ENCODE measurements around the gene SYNPO2.
"Not testable (repeated sequence)": the region's sequence is repeated elsewhere in the genome, so short reads cannot be mapped to it uniquely, and the experiment has no call there.

Gene SYNPO2

GRCh38 chr4:119030536-119030890 lies 141.9 kb downstream of the SYNPO2 start:
- DNase-seq (ENCODE audit: low read depth in 1 of 2, low spot score in 1 of 2), result no peak

DNA sequence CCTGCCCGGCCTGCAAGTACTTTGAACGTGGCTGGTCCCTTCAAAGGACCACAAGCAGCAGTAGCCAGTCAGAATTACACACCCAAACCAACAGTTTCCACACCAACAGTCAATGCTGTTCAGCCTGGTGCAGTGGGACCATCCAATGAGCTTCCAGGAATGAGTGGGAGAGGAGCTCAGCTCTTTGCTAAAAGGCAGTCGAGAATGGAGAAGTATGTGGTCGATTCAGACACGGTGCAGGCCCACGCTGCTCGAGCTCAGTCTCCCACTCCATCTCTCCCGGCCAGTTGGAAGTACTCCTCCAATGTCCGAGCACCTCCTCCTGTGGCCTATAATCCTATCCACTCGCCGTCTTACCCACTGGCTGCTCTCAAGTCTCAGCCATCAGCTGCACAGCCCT lies 142.6 kb downstream of the SYNPO2 start:
- no peak for DNase-seq (ENCODE audit: low read depth in 1 of 2, low spot score in 1 of 2)

DNA sequence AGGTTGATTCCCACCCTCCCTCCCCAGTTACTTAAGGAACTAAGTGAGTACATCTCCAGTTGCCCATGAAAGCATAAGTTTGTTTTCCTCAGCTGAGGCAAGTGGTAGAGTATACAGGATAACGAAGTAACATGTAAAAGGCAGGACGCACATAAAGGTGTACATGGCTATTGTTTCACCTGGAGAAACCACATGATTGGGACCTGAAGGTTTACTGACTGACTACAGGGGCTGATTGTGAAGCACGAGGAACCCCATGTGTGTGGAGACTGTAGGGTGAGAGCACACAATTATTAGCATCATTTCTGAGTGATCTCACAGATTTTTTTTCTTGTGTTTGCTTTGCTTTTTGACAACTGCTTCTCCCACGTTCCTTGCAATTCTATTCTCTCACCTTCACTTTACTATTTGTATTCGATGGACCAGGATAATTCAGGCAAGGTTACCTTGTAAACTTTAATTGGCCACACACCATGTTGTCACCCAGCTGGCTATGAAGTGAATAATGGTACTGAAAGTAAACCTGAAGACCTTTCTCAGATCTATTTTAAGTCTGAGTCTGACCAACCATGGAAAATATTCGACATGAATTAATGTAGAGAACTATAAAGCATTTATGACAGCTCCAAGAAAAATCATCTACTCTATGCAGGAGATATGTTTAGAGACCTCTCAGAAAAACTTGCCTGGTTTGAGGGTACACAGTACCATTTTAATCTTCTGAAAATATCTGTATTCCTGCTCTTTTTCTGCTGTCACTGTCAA lies 144.4 kb downstream of the SYNPO2 start:
- no peak for DNase-seq (ENCODE audit: low read depth in 1 of 2, low spot score in 1 of 2)

DNA sequence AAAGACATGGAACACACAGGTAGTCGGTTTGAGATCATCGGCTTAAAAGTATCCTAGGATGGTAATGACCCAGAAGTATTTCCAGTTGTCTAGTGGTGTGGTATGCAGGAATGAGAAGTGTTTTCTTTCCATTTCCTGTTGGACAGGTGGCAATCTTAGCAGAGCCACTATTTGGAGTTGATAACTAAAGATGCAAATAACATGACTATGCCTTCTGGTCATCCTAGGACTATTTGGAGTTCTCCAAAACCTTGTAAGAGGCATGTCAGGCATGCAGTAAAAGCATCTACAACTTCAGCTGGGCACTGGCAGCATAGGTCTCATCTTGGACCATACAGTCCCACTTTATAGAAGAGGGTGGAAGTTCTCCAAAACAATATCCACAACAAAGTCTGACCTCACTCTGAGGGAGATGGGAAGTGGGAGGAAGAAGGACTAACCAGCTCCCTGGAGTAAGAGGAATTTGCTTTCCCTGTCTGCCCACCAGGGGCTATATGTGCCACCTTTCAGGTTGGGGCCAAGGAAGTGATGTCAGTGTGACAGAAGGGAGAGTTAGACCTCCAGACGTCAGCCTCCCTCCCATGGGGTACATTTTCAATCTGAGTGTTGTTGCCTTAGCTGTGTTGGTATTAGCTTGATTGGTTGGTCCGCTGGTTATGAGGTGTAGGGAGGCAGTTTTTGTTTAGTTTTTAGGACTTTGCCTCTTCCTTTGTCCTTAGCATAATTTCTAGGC lies 145.8 kb downstream of the SYNPO2 start:
- DNase-seq (ENCODE audit: low read depth in 1 of 2, low spot score in 1 of 2), result no peak

DNA sequence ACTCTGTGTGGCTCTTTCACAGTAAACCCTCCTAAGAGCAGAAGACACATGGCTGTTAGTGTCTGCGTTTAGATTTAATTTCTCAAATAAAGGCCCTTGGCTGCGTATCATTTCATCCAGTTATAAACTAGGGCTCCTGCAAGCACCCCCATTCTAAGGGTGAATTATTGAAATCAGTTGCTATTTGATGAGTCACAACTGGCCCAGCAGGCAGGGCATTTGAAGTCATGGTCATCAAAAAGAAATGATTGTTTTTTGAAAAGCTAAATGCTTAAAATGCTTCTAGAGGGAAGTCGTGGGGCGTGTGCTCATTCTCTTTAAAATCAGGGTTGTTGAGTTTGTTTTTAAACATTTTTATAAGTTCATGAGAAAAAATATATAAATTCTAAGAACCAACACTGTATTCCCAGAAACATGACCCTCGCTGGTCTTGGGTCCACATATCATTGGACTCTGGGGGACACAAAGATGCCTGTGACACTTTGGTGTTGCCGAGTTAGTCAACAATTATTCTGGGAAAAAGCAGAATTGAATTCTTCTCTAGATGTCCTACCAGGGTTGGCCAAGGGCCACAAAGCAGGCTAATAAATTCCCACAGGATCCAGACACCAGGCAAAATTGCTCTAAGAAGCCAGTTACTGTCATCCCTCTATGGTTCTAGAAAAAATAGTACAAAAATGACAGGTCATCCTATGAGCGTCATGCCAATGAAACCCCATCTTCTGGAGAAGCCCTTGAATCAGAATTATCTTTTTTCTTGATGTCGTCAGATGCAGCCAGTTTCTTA lies 147.5 kb downstream of the SYNPO2 start:
- DNase-seq (ENCODE audit: low read depth in 1 of 2, low spot score in 1 of 2), result no peak

- DNase-seq (ENCODE audit: low read depth in 1 of 2, low spot score in 1 of 2), result no peak
These were observed 149.1 kb downstream of the SYNPO2 start for GRCh38 chr4:119037709-119038108.

DNA sequence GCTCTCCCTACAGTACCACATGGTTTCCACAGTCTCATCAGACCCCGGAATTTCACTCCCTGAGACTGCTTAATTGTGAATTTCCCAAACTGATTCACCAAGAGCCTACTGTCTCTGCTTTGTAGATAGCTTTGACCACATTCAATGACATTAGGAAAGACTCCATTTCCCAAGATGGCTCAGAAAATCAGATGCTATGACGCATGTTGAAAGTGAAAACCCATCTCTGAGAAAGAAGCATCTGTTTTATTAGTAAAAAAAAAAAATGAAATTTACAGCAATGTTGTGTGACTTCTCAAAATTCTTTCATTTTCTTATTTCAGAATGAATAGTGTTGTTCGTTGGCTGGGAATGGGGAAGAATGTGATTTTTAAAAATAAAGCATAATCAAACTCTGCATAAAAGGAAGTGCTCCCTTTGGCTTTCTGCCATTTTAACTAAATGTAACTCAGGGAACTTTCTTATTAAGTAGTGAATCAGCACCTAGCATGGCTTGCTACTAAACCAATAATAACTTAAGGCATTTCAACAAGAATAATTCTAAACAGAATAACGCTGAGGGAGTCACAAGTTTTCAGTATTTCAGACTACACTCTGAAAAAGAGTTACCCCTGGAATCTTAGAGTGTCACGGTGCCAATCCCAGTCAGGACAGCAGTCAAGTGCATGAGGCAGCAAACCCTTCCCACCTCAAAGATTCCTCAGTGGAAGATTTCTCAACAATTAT lies 149.6 kb downstream of the SYNPO2 start:
- no peak for DNase-seq (ENCODE audit: low read depth in 1 of 2, low spot score in 1 of 2)

DNA sequence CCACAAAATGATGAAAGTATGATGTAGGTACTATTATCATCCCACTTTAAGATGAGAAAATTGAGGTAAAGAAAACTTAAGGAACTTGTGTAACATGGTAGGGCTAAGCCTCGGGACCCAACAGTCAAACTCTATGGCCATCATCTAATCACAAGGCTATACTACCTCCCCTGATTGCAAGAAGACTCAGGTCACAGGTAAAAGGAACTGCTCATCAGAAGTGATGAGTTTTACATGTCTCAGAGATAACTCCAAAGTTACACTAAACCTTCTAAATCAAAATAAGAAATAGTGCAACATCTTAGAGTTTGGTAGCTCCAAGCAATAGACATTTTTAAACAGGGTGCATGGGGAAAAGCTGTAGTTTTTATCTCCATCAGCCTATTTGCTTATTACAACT lies 150.5 kb downstream of the SYNPO2 start:
- DNase-seq (ENCODE audit: low read depth in 1 of 2, low spot score in 1 of 2), result no peak

DNA sequence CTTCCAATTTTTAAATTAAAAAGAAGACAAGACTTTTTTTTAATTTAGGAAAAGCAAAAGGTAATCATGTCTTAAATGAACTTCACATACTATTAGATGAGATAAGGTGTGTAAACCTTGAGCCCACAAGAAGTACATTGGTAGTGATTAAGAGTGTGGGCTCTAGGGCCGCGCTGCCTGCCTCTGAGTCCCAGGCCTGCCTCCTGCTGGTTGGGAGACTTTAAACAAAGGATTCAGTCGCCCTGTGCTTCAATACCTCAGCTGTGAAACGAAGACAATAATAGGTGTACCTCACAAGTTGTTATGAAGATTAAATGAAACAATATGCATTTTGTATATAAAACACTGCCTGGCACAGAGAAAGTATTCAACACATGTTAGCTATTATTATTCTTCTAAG lies 151.1 kb downstream of the SYNPO2 start:
- DNase-seq (ENCODE audit: low read depth in 1 of 2, low spot score in 1 of 2), result no peak

- DNase-seq (ENCODE audit: low read depth in 1 of 2, low spot score in 1 of 2), result no peak
These were observed 151.6 kb downstream of the SYNPO2 start for GRCh38 chr4:119040261-119040660.

DNA sequence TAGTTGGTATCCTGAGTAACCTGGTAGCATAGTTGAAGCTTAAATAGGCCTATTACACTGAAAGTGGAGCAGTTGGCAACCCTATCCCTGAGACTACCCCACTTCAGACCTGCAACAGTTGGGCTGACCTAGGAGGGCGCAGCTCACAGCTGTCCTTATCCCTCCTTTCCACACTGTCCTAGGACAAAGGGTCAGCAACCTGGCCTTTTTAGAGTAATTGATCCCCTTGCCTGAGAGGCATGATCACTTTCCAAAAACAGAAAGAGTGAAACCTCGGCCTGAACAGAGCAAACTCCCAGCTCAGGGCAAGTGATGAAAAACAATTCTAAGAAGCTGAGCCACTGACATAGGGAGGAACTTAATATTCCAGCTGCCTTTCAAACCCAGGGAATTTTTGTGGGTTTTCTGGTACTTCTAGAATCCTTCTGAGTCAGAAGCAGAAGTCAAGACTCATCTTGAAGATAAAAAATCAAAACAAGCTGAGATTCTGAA lies 152.1 kb downstream of the SYNPO2 start:
- DNase-seq (ENCODE audit: low read depth in 1 of 2, low spot score in 1 of 2), result no peak

DNA sequence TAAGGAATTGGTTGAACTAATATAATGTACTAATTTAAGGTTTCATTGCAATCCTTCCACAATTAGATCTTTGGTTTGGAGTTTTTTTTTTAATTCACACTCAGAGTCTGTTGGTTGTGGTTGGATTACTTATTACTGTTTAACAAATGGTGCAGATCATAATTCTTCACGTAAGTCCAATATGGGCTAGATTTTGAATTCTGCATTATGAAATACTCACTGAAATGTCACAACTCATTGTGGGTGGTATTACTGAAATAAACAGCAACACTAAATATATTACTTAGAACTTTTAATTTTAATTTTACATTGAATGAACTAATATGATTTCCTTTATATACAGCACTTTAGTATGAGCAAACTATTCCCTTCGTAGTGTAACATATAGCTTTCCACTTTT lies 152.7 kb downstream of the SYNPO2 start:
- no peak for DNase-seq (ENCODE audit: low read depth in 1 of 2, low spot score in 1 of 2)

DNA sequence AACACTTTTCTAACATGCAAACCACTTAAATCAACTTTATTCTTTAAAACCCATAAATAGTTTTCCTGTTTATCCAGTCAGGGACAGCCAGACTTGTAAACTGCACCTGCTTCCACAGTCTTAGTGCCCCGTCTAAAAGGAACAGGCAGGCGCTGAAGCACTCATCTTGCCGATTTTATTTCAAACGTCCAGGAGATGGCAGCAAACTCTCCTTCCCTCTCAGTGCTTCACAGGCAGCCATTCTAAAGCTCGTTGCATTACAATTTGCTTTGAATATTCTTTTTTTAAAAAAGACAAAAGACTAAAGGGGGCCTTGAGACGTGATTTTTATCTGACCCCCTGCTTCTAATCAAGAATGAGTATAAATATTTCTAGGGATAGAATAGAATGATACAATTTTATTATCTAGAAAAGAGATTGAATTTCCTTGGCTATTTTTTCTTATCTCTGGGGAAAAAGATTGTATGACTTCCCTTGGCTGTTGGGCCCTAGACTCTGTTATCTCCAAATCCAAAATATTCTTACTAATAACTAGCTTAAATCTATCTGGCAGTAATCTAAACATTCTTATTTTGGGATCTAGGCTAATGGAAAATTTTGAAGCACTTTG lies 153.4 kb downstream of the SYNPO2 start:
- peak in 1 of 2 donors; percentile 44 for DNase-seq (ENCODE audit: low read depth in 1 of 2, low spot score in 1 of 2)

DNA sequence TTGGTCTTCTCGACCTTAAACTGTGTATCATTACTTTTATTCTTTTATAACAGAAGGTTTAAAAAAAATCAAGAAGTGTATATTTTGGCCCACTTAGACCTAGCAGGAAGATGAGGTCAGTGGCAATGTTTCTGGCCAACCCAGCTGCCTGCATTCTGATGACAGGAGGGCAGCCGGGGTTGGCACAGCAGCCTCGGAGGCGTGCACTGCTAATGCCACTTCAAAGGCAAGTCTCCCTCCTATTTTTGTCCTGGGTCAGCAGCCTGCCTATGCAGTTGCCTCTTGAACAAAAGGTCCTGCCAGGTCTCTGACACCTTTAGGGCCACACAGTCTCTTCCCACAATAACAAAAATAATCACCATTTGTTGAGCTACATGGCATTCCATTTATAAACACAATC lies 157.6 kb downstream of the SYNPO2 start:
- DNase-seq (ENCODE audit: low read depth in 1 of 2, low spot score in 1 of 2), result no peak

GRCh38 chr4:119047059-119047458 lies 158.4 kb downstream of the SYNPO2 start:
- DNase-seq (ENCODE audit: low read depth in 1 of 2, low spot score in 1 of 2), result not testable (repeated sequence)

DNA sequence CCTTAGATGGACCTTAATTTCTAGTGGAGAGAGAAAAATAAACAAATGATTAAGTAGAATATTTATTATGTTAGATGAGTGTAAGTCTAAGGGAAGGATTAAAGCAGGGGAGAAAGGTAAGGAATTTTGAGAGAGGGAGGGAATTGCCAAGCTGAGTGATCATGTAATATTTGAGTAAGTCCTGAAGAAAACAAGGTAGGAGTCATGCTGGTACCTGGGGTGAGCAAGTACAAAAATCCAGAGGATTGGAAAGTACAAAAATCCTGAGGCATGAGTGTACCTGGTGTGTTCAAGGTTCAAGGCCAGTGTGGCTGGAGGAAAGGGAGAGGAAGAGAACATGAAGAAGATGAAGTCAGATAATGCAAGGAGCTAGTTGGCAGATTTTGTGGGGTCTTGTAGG lies 159.8 kb downstream of the SYNPO2 start:
- no peak for DNase-seq (ENCODE audit: low read depth in 1 of 2, low spot score in 1 of 2)

DNA sequence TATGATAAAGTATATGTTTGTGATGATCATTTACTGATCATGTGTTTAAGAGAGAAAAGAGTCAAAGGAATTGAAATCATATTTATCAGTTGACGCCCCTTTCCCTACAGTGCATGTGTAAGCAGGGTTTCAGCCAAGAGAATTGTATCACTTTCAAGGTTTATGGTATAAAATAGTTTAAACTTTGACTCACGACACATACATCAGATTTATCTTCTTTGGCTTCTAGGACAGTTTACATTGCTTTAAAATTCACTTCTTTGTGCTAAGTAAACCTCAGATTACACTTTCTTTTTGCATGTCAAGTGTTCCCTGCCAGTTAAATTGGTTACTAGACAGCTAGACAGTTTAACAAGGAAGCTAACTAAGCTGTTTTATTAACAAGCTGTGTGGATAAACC lies 160.7 kb downstream of the SYNPO2 start:
- no peak for DNase-seq (ENCODE audit: low read depth in 1 of 2, low spot score in 1 of 2)

GRCh38 chr4:119050527-119051090 lies 162.0 kb downstream of the SYNPO2 start:
- no peak for DNase-seq (ENCODE audit: low read depth in 1 of 2, low spot score in 1 of 2)

DNA sequence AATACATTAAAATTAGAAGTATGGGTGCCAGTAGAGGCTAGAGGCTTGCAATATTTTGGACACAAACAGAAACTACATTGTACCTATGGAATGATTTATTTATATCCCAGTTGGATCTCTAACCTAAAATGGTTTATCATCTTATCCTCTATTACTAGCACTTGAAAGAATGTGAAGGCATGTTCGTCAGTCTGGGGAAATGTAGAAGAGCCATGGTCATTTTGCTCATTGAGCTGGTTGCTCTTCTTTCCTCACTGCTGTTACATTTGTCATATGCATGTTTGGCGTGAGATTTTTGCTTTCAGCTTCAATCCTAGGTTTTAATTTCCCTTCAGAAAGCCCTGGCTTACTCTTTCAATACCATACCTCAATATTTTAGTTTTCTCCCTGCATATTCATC lies 164.6 kb downstream of the SYNPO2 start:
- no peak for DNase-seq (ENCODE audit: low read depth in 1 of 2, low spot score in 1 of 2)

GRCh38 chr4:119053997-119054396 lies 165.3 kb downstream of the SYNPO2 start:
- DNase-seq (ENCODE audit: low read depth in 1 of 2, low spot score in 1 of 2), result no peak
